Psoas muscle (tissue), 8 donors: Measurements from ENCODE around the gene ZNF829. TPM values are rescaled to one million over a fixed set of nuclear protein-coding genes. Genes with fewer than 3 reads are reported as not detected.

Source experiments
- ATAC-seq, 4 donors: fragments of 200-7000 bp; cut with Tn5 transposase; one replicate each; pipeline ENCODE4 v1.9.1; 2020; ENCODE audit warnings: moderate library complexity in 3 of 4, mild to moderate bottlenecking in 2 of 4
- DNase-seq, 2 donors: peaks; one replicate each; pipeline ENCODE4 v3.0.0-alpha.2; 2020
- H3K27ac ChIP-seq: fragments of 200-600 bp; one replicate; pipeline ENCODE4 v1.8.0; 2022
- H3K27me3 ChIP-seq, 3 donors: fragments of 200-600 bp in 1 of 3; one replicate each; pipeline versions ENCODE4 v1.6.1 to v1.8.0; 2013 to 2022; ENCODE audit warnings: low read length in 2 of 3, mild to moderate bottlenecking in 2 of 3, moderate library complexity in 1 of 3; ENCODE audit not compliant: insufficient read depth in 3 of 3
- H3K36me3 ChIP-seq, 2 donors: fragments of 200-600 bp in 1 of 2; one replicate each; pipeline versions ENCODE4 v1.6.1 to v1.8.0; 2013 to 2022; ENCODE audit warnings: low read depth in 1 of 2, mild to moderate bottlenecking in 1 of 2, moderate library complexity in 1 of 2; ENCODE audit not compliant: insufficient read depth in 1 of 2
- H3K4me1 ChIP-seq: fragments of 200-600 bp; one replicate; pipeline ENCODE4 v1.8.0; 2022
- H3K4me3 ChIP-seq: fragments of 200-600 bp; one replicate; pipeline ENCODE4 v1.8.0; 2022; ENCODE audit warnings: mild to moderate bottlenecking
- H3K9me3 ChIP-seq: fragments of 200-600 bp; one replicate; pipeline ENCODE4 v1.8.0; 2022
- WGBS, 3 donors: extraction: QIAGEN DNeasy Blood & Tissue Kit; methylation state at CpG; one replicate each; pipeline versions ENCODE4 v1.1.6 to v1.1.7; 2013; 5-methylcytosine and 5-hydroxymethylcytosine counted together
- intact Hi-C, 2 donors: fragments of 100-400 bp; cut with DNase I; formaldehyde crosslinking; loops; one replicate each; pipeline versions ENCODE4 v1.11.0 to v1.14.2; 2022
- polyA plus RNA-seq, 3 donors: library from polyadenylated mRNA; stranded (reverse); fragments of 200-250 nt; gene quantifications; one replicate each; pipeline ENCODE4 v1.2.3, GENCODE V29; 2013
- total RNA-seq, 4 donors: library from RNA; stranded (reverse); fragmentation: NEBNext Ultra II Directional in 2 of 4; extraction: Animal tissue kit (Norgen Biotek cat#: 25700) in 2 of 4; gene quantifications; one replicate each; pipeline versions ENCODE4 v1.2.1 to v1.2.4, GENCODE V29; 2021 to 2023
- TF ChIP-seq, protein P1 (sequence below): fragments of 200-600 bp; IDR thresholded peaks from one replicate; pipeline ENCODE4 v1.8.0; 2022; ENCODE audit warnings: antibody characterized with exemption
- donor health status: healthy with polysubstance abuse.
- donor health status: DM: no; HTN: no; CAD: no; lungs with moderate emphysema.
- donor health status: Bipolar disorder and iron deficiency.
- donor health status: healthy.
- donor health status: DM: yes; HTN: yes; CAD: no.
- donor health status: DM: no; HTN: no; CAD: no.
- donor health status: DM: no; HTN: no; CAD: no.
- donor health status: DM: yes; HTN: yes; CAD: no.

The ZNF829 gene
- total and polyA plus RNA-seq, 7 donors = 0.61 to 1.5 (median 0.96) TPM

DNA sequence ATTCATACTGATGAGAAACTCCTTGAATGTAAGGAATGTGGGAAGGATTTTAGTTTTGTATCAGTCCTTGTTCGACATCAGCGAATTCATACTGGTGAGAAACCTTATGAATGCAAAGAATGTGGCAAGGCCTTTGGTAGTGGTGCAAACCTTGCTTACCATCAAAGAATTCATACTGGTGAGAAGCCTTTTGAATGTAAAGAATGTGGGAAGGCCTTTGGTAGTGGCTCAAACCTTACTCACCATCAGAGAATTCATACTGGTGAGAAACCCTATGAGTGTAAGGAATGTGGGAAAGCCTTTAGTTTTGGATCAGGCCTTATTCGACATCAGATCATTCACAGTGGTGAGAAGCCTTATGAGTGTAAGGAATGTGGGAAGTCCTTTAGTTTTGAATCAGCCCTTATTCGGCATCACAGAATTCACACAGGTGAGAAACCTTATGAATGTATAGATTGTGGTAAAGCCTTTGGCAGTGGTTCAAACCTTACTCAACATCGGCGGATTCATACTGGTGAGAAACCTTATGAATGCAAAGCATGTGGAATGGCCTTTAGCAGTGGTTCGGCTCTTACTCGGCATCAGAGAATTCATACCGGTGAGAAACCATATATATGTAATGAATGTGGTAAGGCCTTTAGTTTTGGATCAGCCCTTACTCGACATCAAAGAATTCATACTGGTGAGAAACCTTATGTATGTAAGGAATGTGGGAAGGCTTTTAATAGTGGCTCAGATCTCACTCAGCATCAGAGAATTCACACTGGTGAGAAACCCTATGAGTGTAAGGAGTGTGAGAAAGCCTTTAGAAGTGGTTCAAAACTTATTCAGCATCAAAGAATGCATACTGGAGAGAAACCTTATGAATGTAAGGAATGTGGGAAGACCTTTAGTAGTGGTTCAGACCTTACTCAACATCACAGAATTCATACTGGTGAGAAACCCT lies 38.8 kb downstream of the ZNF829 start:
- DNase-seq (no peak), ATAC-seq (no peak)
- WGBS, 3 donors = 98 to 99% (median 98%) methylated on average over 10 of the region's 10 CpGs
- H3K4me3 ChIP-seq = no peak overlapping the region
- peaks cover 13 to 37% of the 10 kb centered on the region in 2 donors for H3K36me3 ChIP-seq
- TF ChIP-seq, protein P1, sequence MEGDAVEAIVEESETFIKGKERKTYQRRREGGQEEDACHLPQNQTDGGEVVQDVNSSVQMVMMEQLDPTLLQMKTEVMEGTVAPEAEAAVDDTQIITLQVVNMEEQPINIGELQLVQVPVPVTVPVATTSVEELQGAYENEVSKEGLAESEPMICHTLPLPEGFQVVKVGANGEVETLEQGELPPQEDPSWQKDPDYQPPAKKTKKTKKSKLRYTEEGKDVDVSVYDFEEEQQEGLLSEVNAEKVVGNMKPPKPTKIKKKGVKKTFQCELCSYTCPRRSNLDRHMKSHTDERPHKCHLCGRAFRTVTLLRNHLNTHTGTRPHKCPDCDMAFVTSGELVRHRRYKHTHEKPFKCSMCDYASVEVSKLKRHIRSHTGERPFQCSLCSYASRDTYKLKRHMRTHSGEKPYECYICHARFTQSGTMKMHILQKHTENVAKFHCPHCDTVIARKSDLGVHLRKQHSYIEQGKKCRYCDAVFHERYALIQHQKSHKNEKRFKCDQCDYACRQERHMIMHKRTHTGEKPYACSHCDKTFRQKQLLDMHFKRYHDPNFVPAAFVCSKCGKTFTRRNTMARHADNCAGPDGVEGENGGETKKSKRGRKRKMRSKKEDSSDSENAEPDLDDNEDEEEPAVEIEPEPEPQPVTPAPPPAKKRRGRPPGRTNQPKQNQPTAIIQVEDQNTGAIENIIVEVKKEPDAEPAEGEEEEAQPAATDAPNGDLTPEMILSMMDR = no peak
- intact Hi-C loops = no loop called here
- no peaks in the 10 kb centered on the region for H3K4me1 ChIP-seq
- H3K9me3 ChIP-seq = peaks cover 97% of the 10 kb centered on the region
- H3K27ac ChIP-seq = no peak overlapping the region
- no peaks in the 10 kb centered on the region for H3K27me3 ChIP-seq

DNA sequence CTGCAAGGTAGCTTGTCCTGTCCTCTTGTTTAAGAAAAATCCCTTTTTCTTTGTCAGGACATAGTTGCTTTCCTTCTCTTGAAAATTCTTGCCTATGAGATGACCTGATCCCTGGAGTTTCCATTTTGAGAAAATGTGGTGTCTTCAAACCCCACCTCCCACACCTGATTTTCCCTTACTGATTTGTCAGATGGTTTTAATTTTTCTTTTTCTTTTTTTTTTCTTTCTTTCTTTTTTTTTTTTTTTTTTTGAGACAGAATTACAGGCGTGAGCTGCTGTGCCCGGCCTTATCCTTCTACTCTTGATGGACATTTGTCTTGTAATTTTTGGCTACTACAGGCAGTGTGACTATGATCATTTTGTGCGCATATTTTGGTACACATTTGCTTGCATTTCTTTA lies 64.2 kb downstream of the ZNF829 start:
- TF ChIP-seq, protein P1 = no peak
- intact Hi-C loops = loop anchor here (5.0 to 10.0 kb wide), 2 partner anchors 65 to 167 kb away; partner anchors contain the start of genes ZNF568 (in 2 of the 2), ZNF829 (in 2 of the 2) and ZNF567 (in 1 of the 2)
- 94 to 97% (median 96%) methylated on average over 3 of the region's 3 CpGs for WGBS, 3 donors
- Histone ChIP-seq H3K4me3 (peak overlapping the region; percentile 99), H3K27me3 (no peaks in the 10 kb centered on the region), H3K4me1 (peaks cover 13% of the 10 kb centered on the region), H3K9me3 (peaks cover 38% of the 10 kb centered on the region), H3K27ac (no peak overlapping the region), H3K36me3 (peaks cover 0 to 27% of the 10 kb centered on the region in 2 donors)
- ATAC-seq (no peak), DNase-seq (no peak)

DNA sequence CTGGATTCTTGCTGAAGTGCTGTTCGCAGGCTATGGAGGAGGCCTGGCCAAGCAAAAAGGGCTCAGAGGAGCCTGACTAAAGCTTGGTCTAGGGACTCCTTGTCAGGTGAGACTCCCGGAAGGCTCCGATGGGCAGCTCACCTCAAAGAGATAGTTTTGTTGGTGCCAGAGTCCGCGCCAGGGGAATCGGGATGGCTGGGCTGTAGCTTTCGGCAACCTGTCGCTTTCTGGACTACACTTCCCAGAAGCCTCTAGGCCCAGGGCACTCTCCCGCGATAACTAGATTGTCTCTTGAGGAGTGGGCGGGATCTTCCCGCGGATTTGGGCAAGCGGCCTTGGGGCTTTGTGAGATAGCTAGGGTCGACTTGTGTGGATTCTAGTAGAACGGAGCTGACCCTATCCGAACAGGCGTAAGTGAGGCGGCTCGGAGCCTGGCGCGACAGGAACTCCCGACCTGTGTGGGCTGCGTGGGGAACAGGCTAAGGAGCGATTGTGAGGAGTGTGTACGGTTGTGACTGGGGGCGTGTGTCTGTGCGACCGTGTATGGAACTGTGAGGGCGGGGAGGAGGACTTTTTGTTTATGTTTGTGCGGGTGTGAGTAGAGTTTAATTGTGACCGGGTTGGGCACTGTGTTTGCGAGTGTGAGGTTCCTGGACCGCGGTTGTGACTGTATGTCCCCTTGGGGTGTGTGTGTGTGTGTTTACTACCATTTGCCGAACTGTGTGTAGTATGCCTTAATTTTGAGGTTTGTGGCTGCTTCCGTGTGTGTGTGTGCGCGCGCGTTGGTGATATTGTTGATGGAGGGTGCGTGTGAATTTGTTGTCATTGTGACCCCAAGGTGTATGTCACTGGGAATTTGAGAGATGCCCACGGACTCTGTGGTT lies 65.3 kb downstream of the ZNF829 start, which contains the start of gene ZNF345:
Gene ZNF345, plus strand, starts transcription at position 318 of the 884 bp plus-strand sequence. CDS start 25,955 bp downstream, outside the sequence.
- H3K27ac ChIP-seq = peak within 1 kb of the TSS; percentile 93
- H3K27me3 ChIP-seq = no peaks in the 10 kb centered on the region
- peak; percentile 91 to 94 for DNase-seq
- ATAC-seq = peak; percentile 97 to 98 (median 98)
- H3K4me3 ChIP-seq = peak within 1 kb of the TSS; percentile 99
- peaks cover 38% of the 10 kb centered on the region for H3K9me3 ChIP-seq
- intact Hi-C loops = loop anchor here (1.0 to 10.0 kb wide), 3 partner anchors 12 to 166 kb away; partner anchors contain the start of genes ZNF568 (in 2 of the 2), ZNF829 (in 2 of the 2), ZNF567 (in 1 of the 2) and ZNF790 (in 1 of the 2)
- WGBS, 3 donors = 0% methylated on average over 43 of the region's 43 CpGs
- TF ChIP-seq, protein P1 = no peak
- H3K36me3 ChIP-seq = peaks cover 0 to 20% of the 10 kb centered on the region in 2 donors
- peaks cover 13% of the 10 kb centered on the region for H3K4me1 ChIP-seq
